K562 (cell line): Measurements from ENCODE around the gene CTDSP1. TPM values are rescaled to one million over a fixed set of nuclear protein-coding genes. Genes with fewer than 3 reads are reported as not detected.

ENCODE experiments used
- ATAC-seq: fragments of 200-7000 bp; cut with Tn5 transposase; 3 replicates; pipeline ENCODE4 v1.9.1; 2020; ENCODE audit warnings: moderate library complexity
- BruUV-seq: library from RNA; stranded (reverse); fragments of 400-500 nt; replicated peaks from 2 replicates; lab custom pipeline; 2021; lab: Mats Ljungman, UMichigan
- CTCF ChIA-PET: fragments of 300-600 bp; formaldehyde crosslinking; extraction: SDS; loops from one replicate; lab custom pipeline; 2021; ENCODE audit warnings: low intra/inter-chr PET ratio; lab: Yijun Ruan, JAX
- POLR2A ChIA-PET: fragments of 300-600, 350-650 bp; sonication (Branson Sonifier 250); formaldehyde crosslinking; extraction: SDS; loops from one replicate; lab custom pipeline; 2021; ENCODE audit warnings: antibody characterized with exemption, inconsistent platforms; lab: Yijun Ruan, JAX
- DNase-seq, 4 experiments: peaks; one replicate each; pipeline versions ENCODE4 v3.0.0 to v3.0.0-alpha.2; 2011 to 2018; ENCODE audit warnings: low spot score in 3 of 4, mixed read lengths in 3 of 4; ENCODE audit errors: extremely low read depth in 1 of 4
- FAIRE-seq: peaks from 2 replicates; lab custom pipeline; 2011; peaks lifted over from hg19 to GRCh38; lab: Jason Lieb, UNC
- H2AFZ ChIP-seq: 2 replicates; pipeline ENCODE4 v1.6.0; 2011; ENCODE audit warnings: low read depth, low read length, control low read depth, inconsistent platforms
- H3K27ac ChIP-seq: fragments of 200-600 bp; 3 replicates; pipeline ENCODE4 v1.8.0; 2011; ENCODE audit warnings: low read depth, mild to moderate bottlenecking, control low read depth, inconsistent platforms, low read length, moderate library complexity, mixed read lengths; ENCODE audit errors: extremely low read depth
- H3K27me3 ChIP-seq, 2 experiments: fragments of 300-600 bp in 1 of 2; 2 replicates in 1 of 2; 3 replicates in 1 of 2; pipeline versions ENCODE4 v1.6.0 to v1.8.0; 2011; ENCODE audit warnings: inconsistent platforms in 2 of 2, low read length in 2 of 2, mild to moderate bottlenecking in 1 of 2, mixed read lengths in 1 of 2, moderate library complexity in 1 of 2; ENCODE audit not compliant: control insufficient read depth in 2 of 2, insufficient read depth in 2 of 2
- H3K36me3 ChIP-seq: fragments of 300-600 bp; 3 replicates; pipeline ENCODE4 v1.8.0; 2011; ENCODE audit warnings: mild to moderate bottlenecking, low read length, inconsistent platforms; ENCODE audit not compliant: control insufficient read depth, insufficient read depth
- H3K4me1 ChIP-seq, 2 experiments: fragments of 200-600 bp in 1 of 2; replicated peaks in 1 of 2; 2 replicates in 1 of 2; 3 replicates in 1 of 2; pipeline versions ENCODE4 v1.5.1 to v1.8.0; 2011; ENCODE audit warnings: inconsistent platforms in 2 of 2, low read length in 2 of 2, mild to moderate bottlenecking in 1 of 2, mixed read lengths in 1 of 2, moderate library complexity in 1 of 2; ENCODE audit not compliant: control insufficient read depth in 2 of 2, insufficient read depth in 2 of 2
- H3K4me2 ChIP-seq: 2 replicates; pipeline ENCODE4 v1.6.1; 2011; ENCODE audit warnings: low read length, control low read depth, inconsistent platforms, mixed read lengths; ENCODE audit not compliant: insufficient read depth
- H3K4me3 ChIP-seq: fragments of 200-600 bp; sonication (generic), shearing (Covaris generic); 2 replicates; pipeline ENCODE4 v1.5.1; 2016; ENCODE audit warnings: control low read depth, inconsistent platforms
- H3K79me2 ChIP-seq: fragments of 200-600 bp; 3 replicates; pipeline ENCODE4 v1.8.0; 2011; ENCODE audit warnings: low read length, inconsistent platforms; ENCODE audit not compliant: control insufficient read depth, insufficient read depth
- H3K9ac ChIP-seq, 2 experiments: 2 replicates each; pipeline versions ENCODE4 v1.6.0 to v1.6.1; 2011; ENCODE audit warnings: low read depth in 2 of 2, low read length in 2 of 2, control low read depth in 1 of 2, inconsistent platforms in 1 of 2, mild to moderate bottlenecking in 1 of 2, mixed read lengths in 1 of 2; ENCODE audit not compliant: insufficient read depth in 1 of 2
- H3K9me1 ChIP-seq: one replicate; pipeline ENCODE4 v1.6.0; 2011; ENCODE audit warnings: inconsistent platforms, mild to moderate bottlenecking, low read length, moderate library complexity; ENCODE audit not compliant: control insufficient read depth, insufficient read depth
- H3K9me3 ChIP-seq: replicated peaks from 2 replicates; pipeline ENCODE4 v1.5.1; 2011; ENCODE audit warnings: low read depth, low read length, inconsistent platforms; ENCODE audit not compliant: control insufficient read depth, insufficient read depth
- H4K20me1 ChIP-seq: replicated peaks from 2 replicates; pipeline ENCODE4 v1.6.1; 2011; ENCODE audit warnings: low read length, inconsistent platforms, mixed read lengths; ENCODE audit not compliant: control insufficient read depth, insufficient read depth
- CREBBP ChIP-seq: IDR thresholded peaks from one replicate; pipeline ENCODE4 v1.6.1; 2012; ENCODE audit warnings: low read depth, mild to moderate bottlenecking, control low read depth, inconsistent platforms, low read length
- ELF2 ChIP-seq: fragments of 250-450 bp; sonication (Bioruptor Pico); IDR thresholded peaks from 2 replicates; pipeline ENCODE4 v1.5.0; 2021; ENCODE audit warnings: mild to moderate bottlenecking
- EP400 ChIP-seq: fragments of 450-650 bp; IDR thresholded peaks from 2 replicates; pipeline ENCODE4 v1.6.1; 2017; ENCODE audit warnings: antibody characterized with exemption, mild to moderate bottlenecking, moderate library complexity
- FOXA3 ChIP-seq, 2 experiments: fragments of 450-650 bp in 1 of 2; sonication (generic) in 1 of 2; formaldehyde crosslinking; IDR thresholded peaks in 1 of 2; conservative IDR thresholded peaks in 1 of 2; 2 replicates each; pipeline versions ENCODE4 v1.4.0 to v1.8.0; 2020 to 2022; ENCODE audit warnings: mild to moderate bottlenecking in 2 of 2, missing genetic modification reagents in 1 of 2
- KDM5B ChIP-seq: fragments of 200-600 bp; sonication (generic); IDR thresholded peaks from 2 replicates; pipeline ENCODE4 v1.6.1; 2012; ENCODE audit warnings: low read depth, mild to moderate bottlenecking, moderate library complexity, low read length, control low read depth, inconsistent platforms; ENCODE audit not compliant: insufficient replicate concordance
- NR3C1 ChIP-seq: sonication (generic); formaldehyde crosslinking; IDR thresholded peaks from 2 replicates; pipeline ENCODE4 v1.8.1; 2022; ENCODE audit warnings: missing genetic modification reagents
- SMAD3 ChIP-seq: fragments of 450-650 bp; formaldehyde crosslinking; conservative IDR thresholded peaks from 2 replicates; pipeline ENCODE4 v1.4.0; 2020; ENCODE audit warnings: mild to moderate bottlenecking
- TEAD1 ChIP-seq, 2 experiments: fragments of 450-650 bp in 1 of 2; sonication (generic) in 1 of 2; formaldehyde crosslinking; IDR thresholded peaks; 2 replicates each; pipeline versions ENCODE4 v1.4.0 to v1.8.0; 2020 to 2022; ENCODE audit warnings: mild to moderate bottlenecking in 2 of 2, missing genetic modification reagents in 1 of 2
- ZFPM2 ChIP-seq: fragments of 250-450 bp; sonication (Bioruptor Pico); IDR thresholded peaks from 2 replicates; pipeline ENCODE4 v1.5.1; 2022; ENCODE audit warnings: mild to moderate bottlenecking
- ZNF253 ChIP-seq: fragments of 250-450 bp; sonication (Bioruptor Pico); conservative IDR thresholded peaks from 2 replicates; pipeline ENCODE4 v1.6.1; 2021; ENCODE audit warnings: mild to moderate bottlenecking
- ZNF444 ChIP-seq: fragments of 250-450 bp; sonication (Bioruptor Pico); IDR thresholded peaks from 2 replicates; pipeline ENCODE4 v1.4.0; 2020; ENCODE audit warnings: mild to moderate bottlenecking, moderate library complexity
- ZNF75A ChIP-seq: fragments of 450-650 bp; formaldehyde crosslinking; IDR thresholded peaks from 2 replicates; pipeline ENCODE4 v1.4.0; 2020; ENCODE audit warnings: mild to moderate bottlenecking
- WGBS: fragments of 100-300 bp; shearing (Covaris generic); methylation state at CpG from one replicate; pipeline ENCODE4 v1.1.6; 2016; ENCODE audit warnings: low coverage, mixed read lengths; ENCODE audit not compliant: insufficient coverage; ENCODE audit errors: missing lambda C conversion rate; 5-methylcytosine and 5-hydroxymethylcytosine counted together
- in situ Hi-C: fragments of 300-500 bp; cut with MboI; formaldehyde crosslinking; loops from 4 replicates; pipeline ENCODE4 v1.15.0; 2018; ENCODE audit warnings: inconsistent platforms, mixed read lengths
- intact Hi-C: fragments of 100-400 bp; cut with micrococcal nuclease; formaldehyde crosslinking; loops from 2 replicates; pipeline ENCODE4 v1.14.2; 2022
- polyA plus RNA-seq, 8 experiments: library from polyadenylated mRNA; depleted of rRNA in 4 of 8; stranded (reverse) in 5 of 8; unstranded in 3 of 8; fragments of >200 nt; fragmentation: Nextera tagmentation in 2 of 8; fragmentation: Illumina TruSeq in 1 of 8; extraction: Ambion mirVana in 2 of 8; extraction: Trizol in 1 of 8; gene quantifications; 2 replicates each; pipeline versions ENCODE4 v1.2.1 to v1.2.3, GENCODE V29; 2011 to 2014; ENCODE audit warnings: inconsistent platforms in 1 of 8, missing spikeins in 1 of 8
- total RNA-seq, 7 experiments: library from RNA; depleted of rRNA in 6 of 7; stranded (reverse); fragments of >200 nt in 6 of 7; fragmentation: Illumina TruSeq in 2 of 7; extraction: Trizol in 2 of 7; gene quantifications; 2 replicates each; pipeline versions ENCODE4 v1.2.1 to v1.2.3, GENCODE V29; 2011 to 2021; ENCODE audit warnings: low replicate concordance in 1 of 7
- TF ChIP-seq, protein P1 (sequence below), 3 experiments: fragments of 200-800 bp in 1 of 3; fragments of 250-450 bp in 1 of 3; fragments of 450-650 bp in 1 of 3; sonication (Bioruptor Pico) in 1 of 3; sonication (Bioruptor generic) in 1 of 3; formaldehyde crosslinking in 1 of 3; IDR thresholded peaks; 2 replicates each; pipeline versions ENCODE4 v1.6.1 to v1.8.0; 2016 to 2022; ENCODE audit warnings: mild to moderate bottlenecking in 2 of 3, missing genetic modification characterization in 2 of 3, missing compliant biosample characterization in 1 of 3, moderate library complexity in 1 of 3
- TF ChIP-seq, protein P2 (sequence below): fragments of 450-650 bp; IDR thresholded peaks from 2 replicates; pipeline ENCODE4 v1.6.1; 2016; ENCODE audit warnings: borderline replicate concordance

The CTDSP1 gene
- total and polyA plus RNA-seq, 9 of the 15 experiments (the other 6 are each of a cell fraction or from before 2014, with no cell fraction given) = 2.4 to 74.8 (median 45.8) TPM

DNA sequence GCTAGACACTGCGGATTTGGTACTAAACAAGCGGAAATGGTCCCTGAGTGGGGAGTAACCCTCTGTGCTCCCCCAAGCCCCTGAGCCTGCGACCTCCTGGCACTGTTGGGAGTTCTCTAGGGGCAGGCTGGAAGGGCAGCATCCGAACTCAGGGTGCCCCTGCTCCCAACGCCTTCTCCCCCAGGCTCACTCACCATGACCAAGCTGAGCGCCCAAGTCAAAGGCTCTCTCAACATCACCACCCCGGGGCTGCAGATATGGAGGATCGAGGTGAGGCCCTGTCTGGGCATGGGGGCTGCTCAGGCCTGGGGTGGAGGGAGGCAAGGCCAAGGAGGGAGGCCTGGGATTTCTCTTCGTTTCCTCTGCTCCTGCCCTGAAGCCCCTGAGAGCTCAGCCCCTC, 23.9 kb downstream of the CTDSP1 start:
- in situ Hi-C loops = no loop called here
- POLR2A ChIA-PET = interaction anchor here (1.0 kb wide), 1 partner anchor 300 kb away, joined by 3 read pairs; no protein-coding TSS in a partner anchor

More for the DNA sequence above, 23.9 kb downstream of the CTDSP1 start:
- H3K36me3 ChIP-seq = no peaks in the 10 kb centered on the region
- H3K9me3 ChIP-seq = no peaks in the 10 kb centered on the region
- TF ChIP-seq FOXA3 (CRISPR knock-in tag; conservative IDR thresholded peaks at IDR 0.05 in 1 of 2, IDR thresholded peaks at IDR 0.05 in 1 of 2) (no peak), ELF2 (CRISPR knock-in tag) (no peak), ZNF253 (no peak), SMAD3 (CRISPR knock-in tag) (no peak), EP400 (no peak), KDM5B (no peak), ZFPM2 (CRISPR knock-in tag) (no peak), TEAD1 (CRISPR knock-in tag; IDR thresholded peaks at IDR 0.05) (no peak), CREBBP (no peak), ZNF444 (CRISPR knock-in tag) (no peak), NR3C1 (CRISPR knock-in tag) (no peak), ZNF75A (CRISPR knock-in tag) (no peak)
- TF ChIP-seq, protein P1, sequence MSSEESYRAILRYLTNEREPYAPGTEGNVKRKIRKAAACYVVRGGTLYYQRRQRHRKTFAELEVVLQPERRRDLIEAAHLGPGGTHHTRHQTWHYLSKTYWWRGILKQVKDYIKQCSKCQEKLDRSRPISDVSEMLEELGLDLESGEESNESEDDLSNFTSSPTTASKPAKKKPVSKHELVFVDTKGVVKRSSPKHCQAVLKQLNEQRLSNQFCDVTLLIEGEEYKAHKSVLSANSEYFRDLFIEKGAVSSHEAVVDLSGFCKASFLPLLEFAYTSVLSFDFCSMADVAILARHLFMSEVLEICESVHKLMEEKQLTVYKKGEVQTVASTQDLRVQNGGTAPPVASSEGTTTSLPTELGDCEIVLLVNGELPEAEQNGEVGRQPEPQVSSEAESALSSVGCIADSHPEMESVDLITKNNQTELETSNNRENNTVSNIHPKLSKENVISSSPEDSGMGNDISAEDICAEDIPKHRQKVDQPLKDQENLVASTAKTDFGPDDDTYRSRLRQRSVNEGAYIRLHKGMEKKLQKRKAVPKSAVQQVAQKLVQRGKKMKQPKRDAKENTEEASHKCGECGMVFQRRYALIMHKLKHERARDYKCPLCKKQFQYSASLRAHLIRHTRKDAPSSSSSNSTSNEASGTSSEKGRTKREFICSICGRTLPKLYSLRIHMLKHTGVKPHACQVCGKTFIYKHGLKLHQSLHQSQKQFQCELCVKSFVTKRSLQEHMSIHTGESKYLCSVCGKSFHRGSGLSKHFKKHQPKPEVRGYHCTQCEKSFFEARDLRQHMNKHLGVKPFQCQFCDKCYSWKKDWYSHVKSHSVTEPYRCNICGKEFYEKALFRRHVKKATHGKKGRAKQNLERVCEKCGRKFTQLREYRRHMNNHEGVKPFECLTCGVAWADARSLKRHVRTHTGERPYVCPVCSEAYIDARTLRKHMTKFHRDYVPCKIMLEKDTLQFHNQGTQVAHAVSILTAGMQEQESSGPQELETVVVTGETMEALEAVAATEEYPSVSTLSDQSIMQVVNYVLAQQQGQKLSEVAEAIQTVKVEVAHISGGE (CRISPR knock-in tag; IDR thresholded peaks at IDR 0.05) = no peak
- TF ChIP-seq, protein P2, sequence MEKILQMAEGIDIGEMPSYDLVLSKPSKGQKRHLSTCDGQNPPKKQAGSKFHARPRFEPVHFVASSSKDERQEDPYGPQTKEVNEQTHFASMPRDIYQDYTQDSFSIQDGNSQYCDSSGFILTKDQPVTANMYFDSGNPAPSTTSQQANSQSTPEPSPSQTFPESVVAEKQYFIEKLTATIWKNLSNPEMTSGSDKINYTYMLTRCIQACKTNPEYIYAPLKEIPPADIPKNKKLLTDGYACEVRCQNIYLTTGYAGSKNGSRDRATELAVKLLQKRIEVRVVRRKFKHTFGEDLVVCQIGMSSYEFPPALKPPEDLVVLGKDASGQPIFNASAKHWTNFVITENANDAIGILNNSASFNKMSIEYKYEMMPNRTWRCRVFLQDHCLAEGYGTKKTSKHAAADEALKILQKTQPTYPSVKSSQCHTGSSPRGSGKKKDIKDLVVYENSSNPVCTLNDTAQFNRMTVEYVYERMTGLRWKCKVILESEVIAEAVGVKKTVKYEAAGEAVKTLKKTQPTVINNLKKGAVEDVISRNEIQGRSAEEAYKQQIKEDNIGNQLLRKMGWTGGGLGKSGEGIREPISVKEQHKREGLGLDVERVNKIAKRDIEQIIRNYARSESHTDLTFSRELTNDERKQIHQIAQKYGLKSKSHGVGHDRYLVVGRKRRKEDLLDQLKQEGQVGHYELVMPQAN = no peak
- 61% methylated on average over 5 of the region's 9 CpGs for WGBS
- peak overlapping the region in 1 of 2 experiments; percentile 76; a peak in 2 of 4 replicates for H3K9ac ChIP-seq
- H3K79me2 ChIP-seq = no peaks in the 10 kb centered on the region
- peaks cover 37 to 68% of the 10 kb centered on the region in 2 experiments; a peak in 4 of 5 replicates for H3K4me1 ChIP-seq
- no peaks in the 10 kb centered on the region for H3K27me3 ChIP-seq
- H3K9me1 ChIP-seq = no peaks in the 10 kb centered on the region
- no peak overlapping the region for H3K4me3 ChIP-seq
- intact Hi-C loops = no loop called here
- H3K4me2 ChIP-seq = no peak overlapping the region
- peak overlapping the region; percentile 72; the same call in 2 of the 3 replicates for H3K27ac ChIP-seq
- no peak for ATAC-seq
- H2AFZ ChIP-seq = peak overlapping the region; percentile 45; the same call in 1 of the 2 replicates
- FAIRE-seq = no peak
- no peaks in the 10 kb centered on the region for H4K20me1 ChIP-seq
- BruUV-seq = no TSS peak
- no peak for DNase-seq
- CTCF ChIA-PET = no interaction called here
